ENCODE data around the gene ERN2.
"Not testable (repeated sequence)": the region's sequence is repeated elsewhere in the genome, so short reads cannot be mapped to it uniquely, and the experiment has no call there.

ERN2 gene

GRCh38 chr16:23741675-23742303 is 28.8 kb upstream of the ERN2 start:
- H3K27ac ChIP-seq (replicated peaks), result no peak overlapping the region
- no peak overlapping the region for H3K4me3 ChIP-seq (replicated peaks; ENCODE audit: insufficient read depth, low read length)
- DNase-seq (ENCODE audit: low read depth in 1 of 2, low spot score in 1 of 2), result no peak
- peaks cover 2% of the 10 kb centered on the region for H3K27me3 ChIP-seq (ENCODE audit: insufficient read depth, poor library complexity, severe bottlenecking)
- TF ChIP-seq, protein P1, sequence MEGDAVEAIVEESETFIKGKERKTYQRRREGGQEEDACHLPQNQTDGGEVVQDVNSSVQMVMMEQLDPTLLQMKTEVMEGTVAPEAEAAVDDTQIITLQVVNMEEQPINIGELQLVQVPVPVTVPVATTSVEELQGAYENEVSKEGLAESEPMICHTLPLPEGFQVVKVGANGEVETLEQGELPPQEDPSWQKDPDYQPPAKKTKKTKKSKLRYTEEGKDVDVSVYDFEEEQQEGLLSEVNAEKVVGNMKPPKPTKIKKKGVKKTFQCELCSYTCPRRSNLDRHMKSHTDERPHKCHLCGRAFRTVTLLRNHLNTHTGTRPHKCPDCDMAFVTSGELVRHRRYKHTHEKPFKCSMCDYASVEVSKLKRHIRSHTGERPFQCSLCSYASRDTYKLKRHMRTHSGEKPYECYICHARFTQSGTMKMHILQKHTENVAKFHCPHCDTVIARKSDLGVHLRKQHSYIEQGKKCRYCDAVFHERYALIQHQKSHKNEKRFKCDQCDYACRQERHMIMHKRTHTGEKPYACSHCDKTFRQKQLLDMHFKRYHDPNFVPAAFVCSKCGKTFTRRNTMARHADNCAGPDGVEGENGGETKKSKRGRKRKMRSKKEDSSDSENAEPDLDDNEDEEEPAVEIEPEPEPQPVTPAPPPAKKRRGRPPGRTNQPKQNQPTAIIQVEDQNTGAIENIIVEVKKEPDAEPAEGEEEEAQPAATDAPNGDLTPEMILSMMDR (IDR thresholded peaks at IDR 0.05; ENCODE audit: insufficient read depth, low read length), result no peak
- no peak for TF ChIP-seq SPI1 (IDR thresholded peaks at IDR 0.05; ENCODE audit: borderline replicate concordance, low read depth)
- no peak for TF ChIP-seq GABPA (IDR thresholded peaks at IDR 0.05; ENCODE audit: low read depth)

GRCh38 chr16:23739516-23739915 is 26.5 kb upstream of the ERN2 start:
- no peak overlapping the region for H3K27ac ChIP-seq (replicated peaks)
- peaks cover 2% of the 10 kb centered on the region for H3K27me3 ChIP-seq (ENCODE audit: insufficient read depth, poor library complexity, severe bottlenecking)
- no peak for DNase-seq (ENCODE audit: low read depth in 1 of 2, low spot score in 1 of 2)
- TF ChIP-seq, protein P1 (IDR thresholded peaks at IDR 0.05; ENCODE audit: insufficient read depth, low read length), result no peak
- TF ChIP-seq POLR2AphosphoS5 (IDR thresholded peaks at IDR 0.05; ENCODE audit: low read depth) (no peak), SPI1 (IDR thresholded peaks at IDR 0.05; ENCODE audit: borderline replicate concordance, low read depth) (no peak), GABPA (IDR thresholded peaks at IDR 0.05; ENCODE audit: low read depth) (no peak)
- TF ChIP-seq, protein P2, sequence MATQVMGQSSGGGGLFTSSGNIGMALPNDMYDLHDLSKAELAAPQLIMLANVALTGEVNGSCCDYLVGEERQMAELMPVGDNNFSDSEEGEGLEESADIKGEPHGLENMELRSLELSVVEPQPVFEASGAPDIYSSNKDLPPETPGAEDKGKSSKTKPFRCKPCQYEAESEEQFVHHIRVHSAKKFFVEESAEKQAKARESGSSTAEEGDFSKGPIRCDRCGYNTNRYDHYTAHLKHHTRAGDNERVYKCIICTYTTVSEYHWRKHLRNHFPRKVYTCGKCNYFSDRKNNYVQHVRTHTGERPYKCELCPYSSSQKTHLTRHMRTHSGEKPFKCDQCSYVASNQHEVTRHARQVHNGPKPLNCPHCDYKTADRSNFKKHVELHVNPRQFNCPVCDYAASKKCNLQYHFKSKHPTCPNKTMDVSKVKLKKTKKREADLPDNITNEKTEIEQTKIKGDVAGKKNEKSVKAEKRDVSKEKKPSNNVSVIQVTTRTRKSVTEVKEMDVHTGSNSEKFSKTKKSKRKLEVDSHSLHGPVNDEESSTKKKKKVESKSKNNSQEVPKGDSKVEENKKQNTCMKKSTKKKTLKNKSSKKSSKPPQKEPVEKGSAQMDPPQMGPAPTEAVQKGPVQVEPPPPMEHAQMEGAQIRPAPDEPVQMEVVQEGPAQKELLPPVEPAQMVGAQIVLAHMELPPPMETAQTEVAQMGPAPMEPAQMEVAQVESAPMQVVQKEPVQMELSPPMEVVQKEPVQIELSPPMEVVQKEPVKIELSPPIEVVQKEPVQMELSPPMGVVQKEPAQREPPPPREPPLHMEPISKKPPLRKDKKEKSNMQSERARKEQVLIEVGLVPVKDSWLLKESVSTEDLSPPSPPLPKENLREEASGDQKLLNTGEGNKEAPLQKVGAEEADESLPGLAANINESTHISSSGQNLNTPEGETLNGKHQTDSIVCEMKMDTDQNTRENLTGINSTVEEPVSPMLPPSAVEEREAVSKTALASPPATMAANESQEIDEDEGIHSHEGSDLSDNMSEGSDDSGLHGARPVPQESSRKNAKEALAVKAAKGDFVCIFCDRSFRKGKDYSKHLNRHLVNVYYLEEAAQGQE (IDR thresholded peaks at IDR 0.05; ENCODE audit: insufficient replicate concordance, low read depth), result no peak
- H3K4me3 ChIP-seq (replicated peaks; ENCODE audit: insufficient read depth, low read length), result no peak overlapping the region

DNA sequence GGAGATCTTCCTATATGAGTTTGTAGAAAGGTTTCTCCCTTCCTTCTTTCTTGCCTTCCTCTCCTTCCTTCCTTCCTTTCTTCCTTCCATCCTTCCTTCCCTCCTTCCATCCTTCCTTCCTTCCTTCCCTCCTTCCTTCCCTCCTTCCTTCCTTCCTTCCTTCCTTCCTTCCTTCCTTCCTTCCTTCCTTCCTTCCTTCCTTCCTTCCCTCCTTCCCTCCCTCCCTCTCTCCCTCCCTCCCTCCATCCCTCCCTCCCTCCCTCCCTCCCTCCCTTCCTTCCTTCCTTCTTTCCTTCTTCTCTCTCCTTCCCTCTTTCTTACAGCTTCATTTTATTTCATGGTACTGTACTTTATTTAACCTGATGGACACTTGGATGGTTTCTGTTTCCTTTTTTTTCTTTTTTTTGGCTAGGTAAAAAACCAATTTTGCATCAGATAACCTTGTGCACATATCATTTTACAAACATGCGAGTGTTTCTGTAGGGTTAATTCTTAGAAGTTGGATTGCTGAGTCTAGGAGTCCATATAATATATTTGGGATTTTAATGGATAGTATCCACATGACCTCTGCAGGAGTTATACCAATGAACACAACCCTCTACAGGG is 24.5 kb upstream of the ERN2 start:
- H3K4me3 ChIP-seq (replicated peaks; ENCODE audit: insufficient read depth, low read length); DNase-seq (ENCODE audit: low read depth in 1 of 2, low spot score in 1 of 2); H3K27me3 ChIP-seq (ENCODE audit: insufficient read depth, poor library complexity, severe bottlenecking); H3K27ac ChIP-seq (replicated peaks): not testable (repeated sequence)

- TF ChIP-seq, protein P1 (IDR thresholded peaks at IDR 0.05; ENCODE audit: insufficient read depth, low read length), result no peak
- TF ChIP-seq SPI1 (IDR thresholded peaks at IDR 0.05; ENCODE audit: borderline replicate concordance, low read depth), result no peak
- TF ChIP-seq, protein P2 (IDR thresholded peaks at IDR 0.05; ENCODE audit: insufficient replicate concordance, low read depth), result no peak
- TF ChIP-seq GABPA (IDR thresholded peaks at IDR 0.05; ENCODE audit: low read depth), result no peak
- TF ChIP-seq POLR2AphosphoS5 (IDR thresholded peaks at IDR 0.05; ENCODE audit: low read depth), result no peak
- H3K27me3 ChIP-seq (ENCODE audit: insufficient read depth, poor library complexity, severe bottlenecking), result peaks cover 2% of the 10 kb centered on the region
- DNase-seq (ENCODE audit: low read depth in 1 of 2, low spot score in 1 of 2), result no peak
- no peak overlapping the region for H3K4me3 ChIP-seq (replicated peaks; ENCODE audit: insufficient read depth, low read length)
- no peak overlapping the region for H3K27ac ChIP-seq (replicated peaks)
Observed at GRCh38 chr16:23734176-23734893, 21.3 kb upstream of the ERN2 start.

All from HL-60 (cell line).